Keratinocyte (primary cell): ENCODE measurements around the gene KCNK7. TPM values are rescaled to one million over a fixed set of nuclear protein-coding genes. Genes with fewer than 3 reads are reported as not detected.

ENCODE experiments used
- DNase-seq: peaks from one replicate; pipeline ENCODE4 v3.0.0-alpha.2; 2011; ENCODE audit warnings: low read depth, missing footprints, low spot score
- FAIRE-seq: peaks from 2 replicates; lab custom pipeline; 2011; peaks lifted over from hg19 to GRCh38; lab: Jason Lieb, UNC
- H2AFZ ChIP-seq: 2 replicates; pipeline ENCODE4 v1.6.0; 2012; ENCODE audit warnings: low read length, control low read depth, inconsistent platforms; ENCODE audit not compliant: control insufficient read depth
- H3K27ac ChIP-seq: 2 replicates; pipeline ENCODE4 v1.5.1; 2011; ENCODE audit warnings: low read length; ENCODE audit not compliant: control insufficient read depth, insufficient read depth
- H3K27me3 ChIP-seq: 3 replicates; pipeline ENCODE4 v1.6.0; 2011; ENCODE audit warnings: low read length; ENCODE audit not compliant: control insufficient read depth, insufficient read depth; ENCODE audit errors: extremely low read depth
- H3K36me3 ChIP-seq, 2 experiments: 2 replicates in 1 of 2; 3 replicates in 1 of 2; pipeline ENCODE4 v1.5.1; 2011; ENCODE audit warnings: low read length in 2 of 2, mild to moderate bottlenecking in 1 of 2; ENCODE audit not compliant: control insufficient read depth in 2 of 2, insufficient read depth in 2 of 2; ENCODE audit errors: extremely low read depth in 1 of 2
- H3K4me1 ChIP-seq: 3 replicates; pipeline ENCODE4 v1.5.1; 2011; ENCODE audit warnings: low read length; ENCODE audit not compliant: control insufficient read depth, insufficient read depth; ENCODE audit errors: extremely low read depth
- H3K4me2 ChIP-seq: 3 replicates; pipeline ENCODE4 v1.6.0; 2011; ENCODE audit warnings: low read depth, low read length; ENCODE audit not compliant: control insufficient read depth, insufficient read depth; ENCODE audit errors: extremely low read depth
- H3K4me3 ChIP-seq, 3 experiments: fragments of 200-600 bp in 1 of 3; sonication (generic) in 1 of 3; 2 replicates in 2 of 3; 3 replicates in 1 of 3; pipeline ENCODE4 v1.5.1; 2011 to 2016; ENCODE audit warnings: low read length in 3 of 3, mild to moderate bottlenecking in 3 of 3, control low read depth in 2 of 3, inconsistent platforms in 1 of 3, low read depth in 1 of 3, mixed read lengths in 1 of 3, mixed run types in 1 of 3, moderate library complexity in 1 of 3; ENCODE audit not compliant: control insufficient read depth in 2 of 3, insufficient read depth in 2 of 3; ENCODE audit errors: extremely low read depth in 1 of 3
- H3K79me2 ChIP-seq: 2 replicates; pipeline ENCODE4 v1.6.0; 2012; ENCODE audit warnings: low read length; ENCODE audit not compliant: control insufficient read depth, insufficient read depth
- H3K9ac ChIP-seq: 3 replicates; pipeline ENCODE4 v1.6.0; 2011; ENCODE audit warnings: low read length; ENCODE audit not compliant: control insufficient read depth, insufficient read depth; ENCODE audit errors: extremely low read depth
- H3K9me1 ChIP-seq: 3 replicates; pipeline ENCODE4 v1.6.0; 2011; ENCODE audit warnings: low read length; ENCODE audit not compliant: control insufficient read depth, insufficient read depth; ENCODE audit errors: extremely low read depth
- H3K9me3 ChIP-seq: 2 replicates; pipeline ENCODE4 v1.5.1; 2012; ENCODE audit warnings: low read depth, low read length; ENCODE audit not compliant: control insufficient read depth
- H4K20me1 ChIP-seq: 3 replicates; pipeline ENCODE4 v1.6.0; 2011; ENCODE audit warnings: low read length; ENCODE audit not compliant: control insufficient read depth, insufficient read depth; ENCODE audit errors: extremely low read depth
- EZH2 ChIP-seq: IDR thresholded peaks from one replicate; pipeline ENCODE4 v1.6.1; 2012; ENCODE audit warnings: inconsistent platforms, mild to moderate bottlenecking, low read length, moderate library complexity
- dilution Hi-C: fragments of 300-500 bp; cut with MboI; formaldehyde crosslinking; loops from one replicate; pipeline ENCODE4 v1.7.0; 2020; ENCODE audit warnings: low sequenced_read_pairs; ENCODE audit not compliant: extremely low pct_ligation_motif_present
- polyA plus RNA-seq, 5 experiments: library from polyadenylated mRNA; depleted of rRNA in 3 of 5; stranded (reverse) in 3 of 5; stranded (forward) in 1 of 5; unstranded in 1 of 5; fragments of >200 nt; gene quantifications; 1 replicate in 1 of 5; 2 replicates in 3 of 5; 3 replicates in 1 of 5; pipeline versions ENCODE4 v1.2.1 to v1.2.3, GENCODE V29; 2011 to 2012; ENCODE audit warnings: missing spikeins in 2 of 5, low read depth in 1 of 5, low replicate concordance in 1 of 5
- TF ChIP-seq, protein P1 (sequence below), 3 experiments: IDR thresholded peaks in 1 of 3; conservative IDR thresholded peaks in 1 of 3; optimal IDR thresholded peaks in 1 of 3; 2 replicates in 2 of 3; 3 replicates in 1 of 3; pipeline versions ENCODE3 to v1.5.1; 2011; ENCODE audit warnings: low read length in 3 of 3, mild to moderate bottlenecking in 3 of 3, moderate library complexity in 2 of 3, control low read depth in 1 of 3, inconsistent platforms in 1 of 3; ENCODE audit not compliant: insufficient read depth in 2 of 3; ENCODE audit errors: extremely low read depth in 1 of 3

Gene KCNK7
- polyA plus RNA-seq, 1 donor (not counting 4 experiments of a cell fraction or from before 2014, with no cell fraction given), result 0.46 TPM

DNA sequence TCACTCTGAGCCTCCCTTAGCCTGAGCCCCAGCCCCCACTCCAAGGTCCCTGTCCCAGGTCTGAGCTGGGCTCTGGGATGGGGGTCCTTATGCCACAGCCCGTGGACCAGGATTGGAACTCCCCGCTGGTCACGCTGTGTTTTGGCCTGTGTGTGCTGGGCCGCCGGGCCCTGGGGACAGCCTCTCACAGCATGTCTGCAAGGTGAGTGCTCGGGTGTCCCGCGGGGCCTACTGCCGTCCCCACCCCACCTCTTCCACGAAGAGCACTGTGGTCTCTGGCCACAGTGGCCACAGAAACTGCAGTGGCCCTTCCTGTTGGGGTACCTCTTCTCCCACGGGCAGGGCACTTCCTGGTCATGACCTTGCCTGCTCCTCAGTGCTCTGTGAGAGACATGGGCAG lies 38.8 kb upstream of the KCNK7 start:
- Histone ChIP-seq H3K4me3 (no peak overlapping the region), H3K4me2 (no peak overlapping the region), H3K36me3 (peaks cover 42 to 48% of the 10 kb centered on the region in 2 experiments), H4K20me1 (peaks cover 4% of the 10 kb centered on the region), H3K27me3 (no peaks in the 10 kb centered on the region), H3K27ac (no peak overlapping the region), H3K4me1 (peaks cover 7% of the 10 kb centered on the region), H3K9me1 (no peaks in the 10 kb centered on the region), H3K9me3 (no peaks in the 10 kb centered on the region), H3K79me2 (no peaks in the 10 kb centered on the region), H3K9ac (no peak overlapping the region), H2AFZ (no peak overlapping the region)
- no peak for TF ChIP-seq EZH2
- TF ChIP-seq, protein P1, sequence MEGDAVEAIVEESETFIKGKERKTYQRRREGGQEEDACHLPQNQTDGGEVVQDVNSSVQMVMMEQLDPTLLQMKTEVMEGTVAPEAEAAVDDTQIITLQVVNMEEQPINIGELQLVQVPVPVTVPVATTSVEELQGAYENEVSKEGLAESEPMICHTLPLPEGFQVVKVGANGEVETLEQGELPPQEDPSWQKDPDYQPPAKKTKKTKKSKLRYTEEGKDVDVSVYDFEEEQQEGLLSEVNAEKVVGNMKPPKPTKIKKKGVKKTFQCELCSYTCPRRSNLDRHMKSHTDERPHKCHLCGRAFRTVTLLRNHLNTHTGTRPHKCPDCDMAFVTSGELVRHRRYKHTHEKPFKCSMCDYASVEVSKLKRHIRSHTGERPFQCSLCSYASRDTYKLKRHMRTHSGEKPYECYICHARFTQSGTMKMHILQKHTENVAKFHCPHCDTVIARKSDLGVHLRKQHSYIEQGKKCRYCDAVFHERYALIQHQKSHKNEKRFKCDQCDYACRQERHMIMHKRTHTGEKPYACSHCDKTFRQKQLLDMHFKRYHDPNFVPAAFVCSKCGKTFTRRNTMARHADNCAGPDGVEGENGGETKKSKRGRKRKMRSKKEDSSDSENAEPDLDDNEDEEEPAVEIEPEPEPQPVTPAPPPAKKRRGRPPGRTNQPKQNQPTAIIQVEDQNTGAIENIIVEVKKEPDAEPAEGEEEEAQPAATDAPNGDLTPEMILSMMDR (optimal IDR thresholded peaks at IDR 0.05 in 1 of 3, IDR thresholded peaks at IDR 0.05 in 1 of 3, conservative IDR thresholded peaks at IDR 0.05 in 1 of 3; ENCODE audit: extremely low read depth in 1 of 3, insufficient read depth in 2 of 3, low read length in 3 of 3), result no peak
- dilution Hi-C loops, result no loop called here
- no peak for DNase-seq
- FAIRE-seq, result no peak

DNA sequence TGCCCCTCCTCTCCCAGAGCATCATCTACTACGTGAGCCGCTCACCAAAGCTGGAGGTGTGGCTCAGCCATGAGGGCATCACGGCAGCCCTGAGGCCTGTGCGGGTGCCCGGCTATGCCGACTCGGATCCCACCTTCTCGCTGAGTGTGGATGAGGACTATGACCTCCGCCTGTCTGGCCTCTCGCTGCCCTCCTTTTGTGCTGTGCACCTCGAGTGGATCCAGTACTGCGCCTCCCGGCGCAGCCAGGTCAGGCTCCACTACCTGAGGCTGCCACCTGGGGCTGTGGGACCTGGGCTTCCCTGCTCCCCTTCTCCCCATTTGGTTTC lies 38.5 kb upstream of the KCNK7 start:
- Histone ChIP-seq H2AFZ (no peak overlapping the region), H4K20me1 (peaks cover 4% of the 10 kb centered on the region), H3K36me3 (peaks cover 46 to 52% of the 10 kb centered on the region in 2 experiments), H3K27me3 (no peaks in the 10 kb centered on the region), H3K4me3 (no peak overlapping the region), H3K4me1 (peaks cover 7% of the 10 kb centered on the region), H3K27ac (no peak overlapping the region), H3K79me2 (no peaks in the 10 kb centered on the region), H3K9me3 (no peaks in the 10 kb centered on the region), H3K9ac (no peak overlapping the region), H3K9me1 (no peaks in the 10 kb centered on the region), H3K4me2 (no peak overlapping the region)
- TF ChIP-seq EZH2, result no peak
- TF ChIP-seq, protein P1 (optimal IDR thresholded peaks at IDR 0.05 in 1 of 3, IDR thresholded peaks at IDR 0.05 in 1 of 3, conservative IDR thresholded peaks at IDR 0.05 in 1 of 3; ENCODE audit: extremely low read depth in 1 of 3, insufficient read depth in 2 of 3, low read length in 3 of 3), result no peak
- DNase-seq (no peak), FAIRE-seq (no peak)
- dilution Hi-C loops, result no loop called here
